Measurements from ENCODE around the gene SH3GL1.

DNA sequence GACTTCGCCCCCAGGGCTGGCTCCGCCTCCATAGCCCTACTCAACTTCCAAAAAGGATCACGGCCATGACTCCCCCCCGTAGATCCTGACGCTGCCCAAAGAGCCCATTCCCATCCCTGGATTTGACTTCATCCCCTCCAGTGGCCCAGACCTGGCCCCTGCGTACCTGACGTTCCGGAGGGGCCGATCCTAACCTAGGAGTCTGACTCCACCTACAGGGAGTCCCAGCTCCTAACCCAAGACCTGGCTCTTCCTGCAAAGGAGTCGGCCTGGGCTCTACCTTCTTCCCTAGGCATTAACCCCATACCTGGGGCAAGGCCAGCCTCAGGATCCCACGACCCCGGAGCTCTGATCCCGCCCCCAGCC lies 72.5 kb downstream of the SH3GL1 start:
- TF ChIP-seq CTCF (IDR thresholded peaks at IDR 0.05; ENCODE audit: borderline replicate concordance, extremely low read depth, low read length, poor library complexity, severe bottlenecking): no peak
- no peak for TF ChIP-seq EZH2 (IDR thresholded peaks at IDR 0.05; ENCODE audit: borderline replicate concordance, low read depth, low read length, severe bottlenecking)

Data from DND-41 (cell line).